Mesenchymal stem cell (in vitro differentiated cells and primary cell): ENCODE measurements around the gene RNF166.

Experiments
- DNase-seq: peaks from one replicate; pipeline ENCODE4 v3.0.0-alpha.2; 2013
- H2AFZ ChIP-seq: one replicate; pipeline ENCODE4 v1.6.1; 2013; ENCODE audit warnings: low read depth, mild to moderate bottlenecking, control low read depth, inconsistent platforms, low read length, moderate library complexity
- H2AK5ac ChIP-seq: 2 replicates; pipeline ENCODE4 v1.6.1; 2013; ENCODE audit warnings: low read length, moderate library complexity, mild to moderate bottlenecking, inconsistent platforms; ENCODE audit not compliant: severe bottlenecking
- H2BK120ac ChIP-seq: one replicate; pipeline ENCODE4 v1.6.1; 2013; ENCODE audit warnings: low read depth, mild to moderate bottlenecking, inconsistent platforms, low read length, moderate library complexity
- H2BK12ac ChIP-seq, 2 experiments: one replicate each; pipeline ENCODE4 v1.6.1; 2013; ENCODE audit warnings: inconsistent platforms in 2 of 2, low read length in 2 of 2, mild to moderate bottlenecking in 2 of 2, moderate library complexity in 2 of 2, control low read depth in 1 of 2
- H2BK15ac ChIP-seq: one replicate; pipeline ENCODE4 v1.6.1; 2013; ENCODE audit warnings: mild to moderate bottlenecking, low read depth, inconsistent platforms; ENCODE audit not compliant: poor library complexity, severe bottlenecking
- H2BK5ac ChIP-seq: 2 replicates; pipeline ENCODE4 v1.6.1; 2013; ENCODE audit warnings: low read depth, mild to moderate bottlenecking, low read length, control low read depth, inconsistent platforms; ENCODE audit not compliant: poor library complexity, severe bottlenecking
- H3K14ac ChIP-seq, 2 experiments: one replicate each; pipeline ENCODE4 v1.6.1; 2013; ENCODE audit warnings: inconsistent platforms in 2 of 2, low read length in 2 of 2, control low read depth in 1 of 2, mild to moderate bottlenecking in 1 of 2, moderate library complexity in 1 of 2
- H3K18ac ChIP-seq, 2 experiments: one replicate each; pipeline ENCODE4 v1.6.1; 2013; ENCODE audit warnings: inconsistent platforms in 2 of 2, low read length in 2 of 2, control low read depth in 1 of 2, low read depth in 1 of 2, mild to moderate bottlenecking in 1 of 2
- H3K23ac ChIP-seq, 2 experiments: one replicate each; pipeline ENCODE4 v1.6.1; 2013; ENCODE audit warnings: inconsistent platforms in 2 of 2, low read length in 2 of 2, mild to moderate bottlenecking in 2 of 2, moderate library complexity in 2 of 2, control low read depth in 1 of 2
- H3K27ac ChIP-seq: 2 replicates; pipeline ENCODE4 v1.5.1; 2013; ENCODE audit warnings: mild to moderate bottlenecking, moderate library complexity, low read length, control low read depth, inconsistent platforms; ENCODE audit not compliant: poor library complexity, severe bottlenecking
- H3K27me3 ChIP-seq, 2 experiments: 2 replicates each; pipeline versions ENCODE4 v1.6.1 to v1.7.0; 2013; ENCODE audit warnings: low read length in 2 of 2, mild to moderate bottlenecking in 2 of 2, moderate library complexity in 2 of 2, control low read depth in 1 of 2, inconsistent platforms in 1 of 2; ENCODE audit not compliant: control insufficient read depth in 1 of 2, insufficient read depth in 1 of 2
- H3K36me3 ChIP-seq, 2 experiments: 2 replicates each; pipeline versions ENCODE4 v1.6.1 to v1.7.0; 2013; ENCODE audit warnings: low read length in 2 of 2, control low read depth in 1 of 2, inconsistent platforms in 1 of 2, low read depth in 1 of 2, mild to moderate bottlenecking in 1 of 2; ENCODE audit not compliant: insufficient read depth in 2 of 2, control insufficient read depth in 1 of 2
- H3K4ac ChIP-seq, 2 experiments: one replicate each; pipeline ENCODE4 v1.6.1; 2013; ENCODE audit warnings: inconsistent platforms in 2 of 2, low read length in 2 of 2, mild to moderate bottlenecking in 2 of 2, moderate library complexity in 2 of 2, control low read depth in 1 of 2, low read depth in 1 of 2
- H3K4me1 ChIP-seq: 2 replicates; pipeline ENCODE4 v1.6.1; 2013; ENCODE audit warnings: low read depth, low read length, control low read depth; ENCODE audit not compliant: control insufficient read depth, insufficient read depth
- H3K4me2 ChIP-seq: 2 replicates; pipeline ENCODE4 v1.6.1; 2013; ENCODE audit warnings: low read length, mild to moderate bottlenecking, inconsistent platforms; ENCODE audit not compliant: poor library complexity, severe bottlenecking
- H3K4me3 ChIP-seq, 2 experiments: 2 replicates each; pipeline versions ENCODE4 v1.5.1 to v1.7.0; 2013; ENCODE audit warnings: low read length in 2 of 2, mild to moderate bottlenecking in 2 of 2, control low read depth in 1 of 2, low read depth in 1 of 2; ENCODE audit not compliant: insufficient read depth in 1 of 2
- H3K79me1 ChIP-seq: replicated peaks from 2 replicates; pipeline ENCODE4 v1.6.1; 2013; ENCODE audit warnings: mild to moderate bottlenecking, control low read depth, low read length, inconsistent platforms; ENCODE audit not compliant: poor library complexity, severe bottlenecking
- H3K9ac ChIP-seq: 2 replicates; pipeline ENCODE4 v1.7.0; 2013; ENCODE audit warnings: mild to moderate bottlenecking, low read length, moderate library complexity
- H3K9me3 ChIP-seq: 2 replicates; pipeline ENCODE4 v1.7.0; 2013; ENCODE audit warnings: mild to moderate bottlenecking, low read length; ENCODE audit not compliant: control insufficient read depth
- H4K8ac ChIP-seq: one replicate; pipeline ENCODE4 v1.6.1; 2013; ENCODE audit warnings: inconsistent platforms, mild to moderate bottlenecking, low read length, moderate library complexity
- H4K91ac ChIP-seq: one replicate; pipeline ENCODE4 v1.6.1; 2013; ENCODE audit warnings: mild to moderate bottlenecking, low read length, inconsistent platforms
- WGBS: methylation state at CpG from one replicate; pipeline ENCODE4 v1.1.7; 2013; ENCODE audit warnings: mixed read lengths; 5-methylcytosine and 5-hydroxymethylcytosine counted together

Gene RNF166

GRCh38 chr16:88706965-88707826 lies 988 bp upstream of the RNF166 start:
- DNase-seq, result peak; percentile 5
- Histone ChIP-seq H3K27ac (peak overlapping the region; percentile 8), H3K4me1 (peaks cover 27% of the 10 kb centered on the region), H3K4me2 (peak overlapping the region; percentile 57), H2BK15ac (no peak overlapping the region), H2BK5ac (no peak overlapping the region), H3K14ac (no peak overlapping the region), H3K9ac (peak overlapping the region; percentile 93), H2AFZ (no peak overlapping the region), H2BK120ac (peak overlapping the region; percentile 39), H3K4me3 (peak overlapping the region; percentile 95 to 99), H3K18ac (no peak overlapping the region), H3K23ac (no peak overlapping the region), H4K91ac (no peak overlapping the region), H2BK12ac (no peak overlapping the region), H2AK5ac (no peak overlapping the region), H3K36me3 (peaks cover 0 to 49% of the 10 kb centered on the region in 2 experiments), H3K27me3 (no peaks in the 10 kb centered on the region), H3K79me1 (peaks cover 45% of the 10 kb centered on the region), H3K4ac (peak overlapping the region; percentile 54 to 75), H3K9me3 (no peaks in the 10 kb centered on the region), H4K8ac (no peak overlapping the region)
- WGBS, result 45% methylated on average over 13 of the region's 17 CpGs

- Histone ChIP-seq H3K9me3 (no peaks in the 10 kb centered on the region), H4K8ac (peak overlapping the region; percentile 78), H2AK5ac (no peak overlapping the region), H3K4ac (peak overlapping the region; percentile 54 to 68), H3K4me2 (peak overlapping the region; percentile 89), H3K4me1 (peaks cover 36% of the 10 kb centered on the region), H3K9ac (peak overlapping the region; percentile 93), H3K36me3 (peaks cover 0 to 43% of the 10 kb centered on the region in 2 experiments), H2BK12ac (no peak overlapping the region), H2BK5ac (no peak overlapping the region), H3K79me1 (peaks cover 47% of the 10 kb centered on the region), H2BK120ac (no peak overlapping the region), H3K27ac (no peak overlapping the region), H3K4me3 (peak overlapping the region; percentile 95 to 99), H2AFZ (peak overlapping the region; percentile 90), H3K14ac (no peak overlapping the region), H3K18ac (peak overlapping the region; percentile 74 to 76), H3K23ac (peak overlapping the region in 1 of 2 experiments; percentile 26), H2BK15ac (peak overlapping the region; percentile 81), H3K27me3 (no peaks in the 10 kb centered on the region), H4K91ac (no peak overlapping the region)
- DNase-seq, result no peak
- 2% methylated on average over 31 of the region's 57 CpGs for WGBS
Observed at GRCh38 chr16:88705801-88706228, 393 bp downstream of the RNF166 start.

- Histone ChIP-seq H2BK5ac (no peak overlapping the region), H2BK12ac (peak overlapping the region in 1 of 2 experiments; percentile 1), H3K4me3 (peak overlapping the region; percentile 12 to 99)
Observed at GRCh38 chr16:88705076-88705684, 1.0 kb downstream of the RNF166 start.

More at GRCh38 chr16:88705076-88705684, 1.0 kb downstream of the RNF166 start:
- H3K4ac ChIP-seq, result no peak overlapping the region
- DNase-seq, result peak; percentile 53
- peaks cover 47% of the 10 kb centered on the region for H3K79me1 ChIP-seq
- no peak overlapping the region for H2AFZ ChIP-seq
- no peak overlapping the region for H4K8ac ChIP-seq
- peak overlapping the region; percentile 89 for H3K4me2 ChIP-seq
- no peaks in the 10 kb centered on the region for H3K27me3 ChIP-seq
- H2BK120ac ChIP-seq, result no peak overlapping the region
- H2BK15ac ChIP-seq, result no peak overlapping the region
- H3K9ac ChIP-seq, result peak overlapping the region; percentile 93
- 55% methylated on average over 9 of the region's 9 CpGs for WGBS
- no peak overlapping the region for H3K14ac ChIP-seq
- no peak overlapping the region for H3K27ac ChIP-seq
- H2AK5ac ChIP-seq, result no peak overlapping the region
- peaks cover 38% of the 10 kb centered on the region for H3K4me1 ChIP-seq
- peak overlapping the region in 1 of 2 experiments; percentile 34 for H3K18ac ChIP-seq
- no peaks in the 10 kb centered on the region for H3K9me3 ChIP-seq
- peaks cover 0 to 42% of the 10 kb centered on the region in 2 experiments for H3K36me3 ChIP-seq
- no peak overlapping the region for H4K91ac ChIP-seq
- H3K23ac ChIP-seq, result peak overlapping the region in 1 of 2 experiments; percentile 57
